NB4 (cell line): Measurements from ENCODE around the gene ANKRD33B.

Experiments used
- MYC ChIP-seq: IDR thresholded peaks from 2 replicates; pipeline ENCODE4 v1.6.1; 2011; ENCODE audit warnings: low read depth, low read length
- POLR2A ChIP-seq: IDR thresholded peaks from 2 replicates; pipeline ENCODE4 v1.6.1; 2011; ENCODE audit warnings: mild to moderate bottlenecking; ENCODE audit not compliant: insufficient read length; ENCODE audit errors: extremely low read depth
- TF ChIP-seq, protein P1 (sequence below): IDR thresholded peaks from one replicate; pipeline ENCODE4 v1.5.1; 2012; ENCODE audit warnings: low read depth, low read length

GRCh38 chr5:10600626-10601245 lies 36.9 kb downstream of the ANKRD33B start:
- TF ChIP-seq, protein P1, sequence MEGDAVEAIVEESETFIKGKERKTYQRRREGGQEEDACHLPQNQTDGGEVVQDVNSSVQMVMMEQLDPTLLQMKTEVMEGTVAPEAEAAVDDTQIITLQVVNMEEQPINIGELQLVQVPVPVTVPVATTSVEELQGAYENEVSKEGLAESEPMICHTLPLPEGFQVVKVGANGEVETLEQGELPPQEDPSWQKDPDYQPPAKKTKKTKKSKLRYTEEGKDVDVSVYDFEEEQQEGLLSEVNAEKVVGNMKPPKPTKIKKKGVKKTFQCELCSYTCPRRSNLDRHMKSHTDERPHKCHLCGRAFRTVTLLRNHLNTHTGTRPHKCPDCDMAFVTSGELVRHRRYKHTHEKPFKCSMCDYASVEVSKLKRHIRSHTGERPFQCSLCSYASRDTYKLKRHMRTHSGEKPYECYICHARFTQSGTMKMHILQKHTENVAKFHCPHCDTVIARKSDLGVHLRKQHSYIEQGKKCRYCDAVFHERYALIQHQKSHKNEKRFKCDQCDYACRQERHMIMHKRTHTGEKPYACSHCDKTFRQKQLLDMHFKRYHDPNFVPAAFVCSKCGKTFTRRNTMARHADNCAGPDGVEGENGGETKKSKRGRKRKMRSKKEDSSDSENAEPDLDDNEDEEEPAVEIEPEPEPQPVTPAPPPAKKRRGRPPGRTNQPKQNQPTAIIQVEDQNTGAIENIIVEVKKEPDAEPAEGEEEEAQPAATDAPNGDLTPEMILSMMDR = no peak
- no peak for TF ChIP-seq POLR2A
- no peak for TF ChIP-seq MYC
